Cardiac fibroblast (primary cell): ENCODE results near the gene PMPCA.

Experiments
- DNase-seq, 2 donors: peaks; one replicate each; pipeline versions ENCODE4 v3.0.0 to v3.0.0-alpha.2; 2010; ENCODE audit warnings: low read depth in 2 of 2
- H3K4me3 ChIP-seq, 2 donors: replicated peaks in 1 of 2; 1 replicate in 1 of 2; 2 replicates in 1 of 2; pipeline ENCODE4 v1.5.1; 2011; ENCODE audit warnings: low read depth in 2 of 2, low read length in 2 of 2, mild to moderate bottlenecking in 2 of 2, moderate library complexity in 1 of 2
- CTCF ChIP-seq: IDR thresholded peaks from one replicate; pipeline ENCODE4 v1.5.1; 2011; ENCODE audit warnings: low read depth, mild to moderate bottlenecking, low read length, inconsistent platforms

The PMPCA gene

GRCh38 chr9:136394312-136395019 is 16.0 kb upstream of the PMPCA start:
- no peak overlapping the region for H3K4me3 ChIP-seq
- TF ChIP-seq CTCF = no peak
- DNase-seq = no peak

DNA sequence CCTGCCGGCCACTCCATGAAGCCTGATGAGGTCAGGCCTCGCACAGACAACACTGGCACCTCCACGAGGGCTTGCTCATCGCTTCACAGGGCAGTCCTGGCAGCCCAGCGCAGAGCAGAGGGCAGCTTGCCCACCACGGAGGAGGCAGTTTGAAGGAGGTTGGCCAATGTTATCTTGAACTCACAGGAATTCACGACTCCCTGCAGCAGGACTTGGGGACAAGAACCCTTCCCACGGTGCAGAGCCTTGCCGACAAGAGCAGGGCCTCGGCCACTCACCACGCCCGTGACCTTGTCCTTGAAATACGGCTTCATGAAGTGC is 15.5 kb upstream of the PMPCA start:
- no peak overlapping the region for H3K4me3 ChIP-seq
- no peak for TF ChIP-seq CTCF
- DNase-seq = no peak

DNA sequence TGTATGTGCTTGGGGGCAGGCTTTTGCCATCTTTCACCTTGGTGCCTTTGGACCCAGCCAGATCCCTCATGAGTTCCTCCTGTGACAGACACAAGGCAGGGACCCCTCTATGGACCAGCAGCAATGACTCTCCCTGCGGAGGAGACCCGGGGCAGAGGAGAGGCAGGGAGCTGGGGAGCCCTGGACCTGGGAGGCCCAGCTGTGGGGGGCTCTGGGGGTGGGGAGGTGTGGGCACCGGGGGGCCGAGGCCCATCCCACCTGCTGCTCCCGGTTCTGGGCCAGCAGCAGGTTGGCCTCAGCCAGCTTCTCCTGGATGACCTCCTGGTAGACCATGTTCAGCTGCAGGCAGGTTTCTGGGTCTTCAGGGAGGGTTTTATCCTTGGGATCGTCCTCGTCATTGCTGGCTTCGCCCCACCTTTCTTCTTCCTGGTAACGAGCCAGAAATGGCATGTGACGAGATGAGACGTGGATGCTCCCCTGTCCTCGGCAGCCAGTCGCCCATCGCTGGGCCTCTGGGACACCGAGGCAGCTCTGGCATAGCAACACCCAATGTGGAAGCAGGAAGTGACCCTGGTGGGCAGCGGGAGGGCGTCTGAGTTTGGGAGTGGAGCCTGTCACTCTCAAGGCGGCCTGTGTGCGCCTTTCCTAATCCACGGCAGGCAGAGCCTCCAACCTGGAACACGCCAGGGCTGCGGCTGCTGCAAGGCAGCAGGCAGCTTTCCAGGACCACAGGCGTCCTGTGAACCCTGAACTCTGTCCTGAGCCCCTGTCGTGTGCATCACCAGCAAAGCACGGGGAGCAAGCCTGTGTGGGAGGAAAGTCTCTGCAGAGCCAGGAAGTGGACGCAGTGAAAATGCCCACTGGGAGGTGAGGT is 14.9 kb upstream of the PMPCA start:
- TF ChIP-seq CTCF = no peak
- H3K4me3 ChIP-seq = no peak overlapping the region
- DNase-seq = no peak

GRCh38 chr9:136396219-136396515 is 14.3 kb upstream of the PMPCA start:
- H3K4me3 ChIP-seq = no peak overlapping the region
- no peak for TF ChIP-seq CTCF
- DNase-seq = no peak

GRCh38 chr9:136397643-136398042 is 12.8 kb upstream of the PMPCA start:
- H3K4me3 ChIP-seq = no peak overlapping the region
- TF ChIP-seq CTCF = no peak
- no peak for DNase-seq

GRCh38 chr9:136398286-136398685 is 12.2 kb upstream of the PMPCA start:
- no peak for TF ChIP-seq CTCF
- no peak overlapping the region for H3K4me3 ChIP-seq

More at GRCh38 chr9:136398286-136398685, 12.2 kb upstream of the PMPCA start:
- DNase-seq = no peak
